ENCODE measurements around the gene PALLD. TPM values are rescaled to one million over a fixed set of nuclear protein-coding genes. Genes with fewer than 3 reads are reported as not detected.

Gene PALLD
- total and polyA plus RNA-seq, 2 of the 8 experiments (the other 6 are each of a cell fraction or from before 2014, with no cell fraction given), result 10.5 to 25.0 TPM

DNA sequence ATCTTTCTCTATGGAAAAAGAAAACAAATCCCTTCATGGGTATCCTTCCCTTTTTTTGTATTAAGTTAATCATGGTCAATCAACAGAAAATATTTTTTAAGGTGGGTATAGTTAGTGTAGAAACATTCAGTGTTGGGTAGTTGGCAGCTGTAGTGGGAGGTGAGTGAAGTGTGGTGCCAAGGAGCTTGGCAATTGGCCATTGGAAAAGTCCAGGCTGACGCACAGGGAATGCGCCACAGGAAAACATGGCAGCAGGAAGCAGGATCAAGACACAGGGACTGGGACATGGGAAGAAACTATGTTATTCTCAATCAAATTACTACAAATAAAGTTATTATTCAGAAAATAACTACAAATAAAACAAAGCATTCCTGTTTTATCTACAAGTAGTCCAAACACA is 20.0 kb downstream of the PALLD start:
- Histone ChIP-seq H2BK15ac (ENCODE audit: low read length) (no peak overlapping the region), H2AFZ (ENCODE audit: low read length) (no peak overlapping the region), H2BK12ac (ENCODE audit: low read depth, low read length) (no peak overlapping the region), H3K9ac (replicated peaks in 1 of 4; ENCODE audit: extremely low read depth in 1 of 4, low read depth in 3 of 4, low read length in 3 of 4) (no peak overlapping the region), H3K23ac (ENCODE audit: insufficient read length) (no peak overlapping the region), H3K79me2 (ENCODE audit: control insufficient read depth in 1 of 2, insufficient read depth in 2 of 2, low read length in 2 of 2) (no peaks in the 10 kb centered on the region), H2BK120ac (replicated peaks; ENCODE audit: low read depth, low read length) (no peak overlapping the region), H4K20me1 (replicated peaks in 1 of 2; ENCODE audit: control insufficient read depth in 1 of 2, insufficient read depth in 2 of 2, low read length in 2 of 2) (no peaks in the 10 kb centered on the region), H3K56ac (replicated peaks; ENCODE audit: insufficient read length, low read depth, low read length) (no peak overlapping the region), H2AK5ac (ENCODE audit: low read depth, low read length) (no peak overlapping the region), H3K4me3 (ENCODE audit: extremely low read depth in 1 of 4, insufficient read depth in 2 of 4, low read depth in 3 of 4, low read length in 4 of 4) (no peak overlapping the region), H3K27me3 (replicated peaks in 1 of 4; ENCODE audit: control insufficient read depth in 3 of 4, extremely low read depth in 1 of 4, insufficient read depth in 3 of 4, low read length in 3 of 4) (no peaks in the 10 kb centered on the region), H3K4me1 (replicated peaks in 1 of 4; ENCODE audit: control insufficient read depth in 3 of 4, insufficient read depth in 4 of 4, low read length in 3 of 4) (no peaks in the 10 kb centered on the region), H3K79me1 (ENCODE audit: low read depth, low read length) (no peaks in the 10 kb centered on the region), H3K23me2 (ENCODE audit: low read depth, low read length) (no peaks in the 10 kb centered on the region), H3K9me3 (ENCODE audit: insufficient read depth in 2 of 2, low read depth in 1 of 2, low read length in 1 of 2) (no peaks in the 10 kb centered on the region), H3K14ac (ENCODE audit: insufficient read length) (no peak overlapping the region), H4K8ac (ENCODE audit: extremely low read depth, insufficient read depth, low read length) (no peak overlapping the region), H2BK5ac (ENCODE audit: low read depth, low read length) (no peak overlapping the region), H4K5ac (ENCODE audit: insufficient read length, low read depth, low read length) (no peak overlapping the region), H3K4ac (replicated peaks; ENCODE audit: insufficient read length, low read depth, low read length) (no peak overlapping the region), H3K36me3 (ENCODE audit: control insufficient read depth in 2 of 4, insufficient read depth in 4 of 4, low read length in 3 of 4) (no peaks in the 10 kb centered on the region), H4K91ac (replicated peaks; ENCODE audit: insufficient read length, low read length) (no peak overlapping the region), H3K4me2 (ENCODE audit: insufficient read depth in 1 of 2, low read depth in 2 of 2, low read length in 2 of 2) (no peak overlapping the region), H2BK20ac (ENCODE audit: low read length) (no peak overlapping the region), H3K27ac (ENCODE audit: low read depth, low read length) (no peak overlapping the region), H3K18ac (ENCODE audit: extremely low read depth, low read length) (no peak overlapping the region)
- DNase-seq (ENCODE audit: low read depth in 1 of 2, low spot score in 2 of 2), result no peak
- POLR2A ChIA-PET (ENCODE audit: partially characterized antibody), result no interaction called here
- CTCF ChIA-PET (ENCODE audit: partially characterized antibody), result no interaction called here
- no peak for TF ChIP-seq MAX (IDR thresholded peaks at IDR 0.05)
- no peak for TF ChIP-seq SIN3A (conservative IDR thresholded peaks at IDR 0.05 in 1 of 2, IDR thresholded peaks at IDR 0.05 in 1 of 2; ENCODE audit: low read depth in 1 of 2, low read length in 2 of 2)
- no peak for TF ChIP-seq EZH2 (IDR thresholded peaks at IDR 0.05; ENCODE audit: low read depth, low read length, severe bottlenecking)
- no peak for TF ChIP-seq CEBPB (IDR thresholded peaks at IDR 0.05; ENCODE audit: low read depth, low read length)
- TF ChIP-seq JUN (IDR thresholded peaks at IDR 0.05; ENCODE audit: low read depth, low read length), result no peak
- no peak for TF ChIP-seq GTF2F1 (IDR thresholded peaks at IDR 0.05; ENCODE audit: borderline replicate concordance, low read depth, low read length)
- TF ChIP-seq SIX5 (IDR thresholded peaks at IDR 0.05; ENCODE audit: low read depth, low read length), result no peak
- TF ChIP-seq RNF2 (IDR thresholded peaks at IDR 0.05; ENCODE audit: borderline replicate concordance, low read depth, low read length, missing control alignments, poor library complexity, severe bottlenecking), result no peak
- no peak for TF ChIP-seq CREB1 (IDR thresholded peaks at IDR 0.05)
- TF ChIP-seq CTCF (IDR thresholded peaks at IDR 0.05; ENCODE audit: control extremely low read depth in 1 of 3, insufficient read depth in 1 of 3, low read depth in 1 of 3, low read length in 3 of 3), result no peak
- no peak for FAIRE-seq
- WGBS, 2 experiments (ENCODE audit: extremely low coverage in 1 of 2, insufficient coverage in 1 of 2, insufficient read length in 1 of 2, insufficient replicate concordance in 2 of 2, low coverage in 1 of 2, low lambda C conversion rate in 2 of 2, missing lambda C conversion rate in 1 of 2), result 91% methylated on average over 2 of the region's 2 CpGs; no CpG with 5 or more reads in 1 of the 2 experiments

Measured in H1 (cell line).